ENCODE measurements around the gene G3BP1. TPM values are rescaled to one million over a fixed set of nuclear protein-coding genes. Genes with fewer than 3 reads are reported as not detected.

The G3BP1 gene
- total RNA-seq, 4 donors from 2014 or later = 111 to 116 (median 113) TPM

- TF ChIP-seq, protein P1, sequence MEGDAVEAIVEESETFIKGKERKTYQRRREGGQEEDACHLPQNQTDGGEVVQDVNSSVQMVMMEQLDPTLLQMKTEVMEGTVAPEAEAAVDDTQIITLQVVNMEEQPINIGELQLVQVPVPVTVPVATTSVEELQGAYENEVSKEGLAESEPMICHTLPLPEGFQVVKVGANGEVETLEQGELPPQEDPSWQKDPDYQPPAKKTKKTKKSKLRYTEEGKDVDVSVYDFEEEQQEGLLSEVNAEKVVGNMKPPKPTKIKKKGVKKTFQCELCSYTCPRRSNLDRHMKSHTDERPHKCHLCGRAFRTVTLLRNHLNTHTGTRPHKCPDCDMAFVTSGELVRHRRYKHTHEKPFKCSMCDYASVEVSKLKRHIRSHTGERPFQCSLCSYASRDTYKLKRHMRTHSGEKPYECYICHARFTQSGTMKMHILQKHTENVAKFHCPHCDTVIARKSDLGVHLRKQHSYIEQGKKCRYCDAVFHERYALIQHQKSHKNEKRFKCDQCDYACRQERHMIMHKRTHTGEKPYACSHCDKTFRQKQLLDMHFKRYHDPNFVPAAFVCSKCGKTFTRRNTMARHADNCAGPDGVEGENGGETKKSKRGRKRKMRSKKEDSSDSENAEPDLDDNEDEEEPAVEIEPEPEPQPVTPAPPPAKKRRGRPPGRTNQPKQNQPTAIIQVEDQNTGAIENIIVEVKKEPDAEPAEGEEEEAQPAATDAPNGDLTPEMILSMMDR (IDR thresholded peaks at IDR 0.05) = no peak
- peaks cover 15% of the 10 kb centered on the region for H3K4me1 ChIP-seq
- H3K9me3 ChIP-seq = no peaks in the 10 kb centered on the region
- H3K36me3 ChIP-seq = peaks cover 16% of the 10 kb centered on the region
- H3K4me3 ChIP-seq = no peak overlapping the region
- DNase-seq (ENCODE audit: low spot score in 2 of 2) = no peak
- WGBS = 74% methylated on average over 3 of the region's 3 CpGs
- no peaks in the 10 kb centered on the region for H3K27me3 ChIP-seq
- H3K27ac ChIP-seq = no peak overlapping the region
These were observed 12.4 kb downstream of the G3BP1 start for GRCh38 chr5:151784141-151784540.

DNA sequence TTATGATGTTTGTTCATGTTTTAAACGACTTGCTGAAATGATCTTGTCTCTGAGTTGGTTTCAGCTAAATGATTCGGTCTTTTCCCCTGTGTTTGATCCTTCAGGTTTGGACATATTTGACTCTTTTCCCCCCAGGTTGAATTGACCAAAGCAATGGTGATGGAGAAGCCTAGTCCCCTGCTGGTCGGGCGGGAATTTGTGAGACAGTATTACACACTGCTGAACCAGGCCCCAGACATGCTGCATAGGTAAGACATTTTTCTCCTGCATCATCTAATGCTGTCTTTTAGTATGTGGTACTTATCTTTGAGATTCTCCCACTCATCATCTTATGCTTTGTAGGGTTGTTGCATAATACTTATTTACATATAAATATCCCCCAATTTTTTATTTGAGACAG is 14.7 kb downstream of the G3BP1 start:
- peaks cover 12% of the 10 kb centered on the region for H3K4me1 ChIP-seq
- 77% methylated on average over 4 of the region's 4 CpGs for WGBS
- H3K27ac ChIP-seq = no peak overlapping the region
- no peaks in the 10 kb centered on the region for H3K27me3 ChIP-seq
- TF ChIP-seq POLR2A (IDR thresholded peaks at IDR 0.05) (no peak), POLR2AphosphoS5 (IDR thresholded peaks at IDR 0.05) (no peak), EP300 (IDR thresholded peaks at IDR 0.05) (no peak)
- TF ChIP-seq, protein P1 (IDR thresholded peaks at IDR 0.05) = no peak
- peaks cover 38% of the 10 kb centered on the region for H3K36me3 ChIP-seq
- no peaks in the 10 kb centered on the region for H3K9me3 ChIP-seq
- no peak for DNase-seq (ENCODE audit: low spot score in 2 of 2)
- H3K4me3 ChIP-seq = no peak overlapping the region

DNA sequence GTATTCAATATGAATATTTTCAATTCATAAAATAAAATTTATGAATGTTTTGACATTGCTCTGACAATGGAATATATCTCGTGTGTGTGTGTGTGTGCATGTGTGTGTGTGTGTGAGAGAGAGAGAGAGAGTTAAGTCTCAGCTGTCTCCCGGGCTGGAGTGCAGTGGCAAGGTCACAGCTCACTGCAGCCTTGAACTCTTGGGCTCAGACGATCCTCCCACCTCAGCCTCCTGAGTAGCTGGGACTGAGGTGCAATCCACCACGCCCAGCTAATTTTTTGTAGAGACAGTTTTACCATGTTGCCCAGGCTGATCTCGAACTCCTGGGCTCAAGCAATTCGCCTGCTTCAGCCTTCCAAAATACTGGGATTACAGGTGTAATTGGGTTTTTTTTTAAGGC is 16.1 kb downstream of the G3BP1 start:
- H3K36me3 ChIP-seq = peaks cover 52% of the 10 kb centered on the region
- 82% methylated on average over 6 of the region's 6 CpGs for WGBS
- no peaks in the 10 kb centered on the region for H3K27me3 ChIP-seq
- DNase-seq (ENCODE audit: low spot score in 2 of 2) = no peak
- no peak overlapping the region for H3K27ac ChIP-seq
- no peaks in the 10 kb centered on the region for H3K9me3 ChIP-seq
- no peak overlapping the region for H3K4me3 ChIP-seq
- TF ChIP-seq POLR2A (IDR thresholded peaks at IDR 0.05) = no peak
- no peak for TF ChIP-seq POLR2AphosphoS5 (IDR thresholded peaks at IDR 0.05)
- TF ChIP-seq EP300 (IDR thresholded peaks at IDR 0.05) = no peak
- TF ChIP-seq, protein P1 (IDR thresholded peaks at IDR 0.05) = no peak
- peaks cover 12% of the 10 kb centered on the region for H3K4me1 ChIP-seq

DNA sequence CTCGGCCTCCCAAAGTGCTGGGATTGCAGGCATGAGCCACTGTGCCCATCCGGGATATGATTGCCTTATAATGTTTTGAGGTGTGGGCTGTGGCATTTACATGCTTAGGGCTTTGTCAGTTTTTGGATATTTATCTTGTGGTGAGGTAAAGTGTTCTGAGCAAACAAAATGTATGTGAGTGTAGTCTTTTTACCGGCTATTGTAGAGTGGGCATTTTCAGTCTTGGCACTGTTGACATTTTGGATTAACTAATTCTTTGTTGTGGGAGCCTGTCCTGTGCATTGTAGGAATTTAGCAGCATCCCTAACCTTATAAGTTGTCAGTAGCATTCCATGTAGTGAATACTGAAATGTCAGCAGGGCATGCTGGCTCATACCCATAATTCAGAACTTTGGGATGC is 21.6 kb downstream of the G3BP1 start:
- TF ChIP-seq POLR2A (IDR thresholded peaks at IDR 0.05) = no peak
- TF ChIP-seq POLR2AphosphoS5 (IDR thresholded peaks at IDR 0.05) = no peak
- TF ChIP-seq EP300 (IDR thresholded peaks at IDR 0.05) = no peak
- no peak overlapping the region for H3K4me3 ChIP-seq
- H3K27ac ChIP-seq = no peak overlapping the region
- DNase-seq (ENCODE audit: low spot score in 2 of 2) = no peak
- WGBS = 98% methylated on average over 3 of the region's 3 CpGs
- no peaks in the 10 kb centered on the region for H3K27me3 ChIP-seq
- H3K4me1 ChIP-seq = no peaks in the 10 kb centered on the region
- H3K9me3 ChIP-seq = no peaks in the 10 kb centered on the region
- peaks cover 91% of the 10 kb centered on the region for H3K36me3 ChIP-seq

DNA sequence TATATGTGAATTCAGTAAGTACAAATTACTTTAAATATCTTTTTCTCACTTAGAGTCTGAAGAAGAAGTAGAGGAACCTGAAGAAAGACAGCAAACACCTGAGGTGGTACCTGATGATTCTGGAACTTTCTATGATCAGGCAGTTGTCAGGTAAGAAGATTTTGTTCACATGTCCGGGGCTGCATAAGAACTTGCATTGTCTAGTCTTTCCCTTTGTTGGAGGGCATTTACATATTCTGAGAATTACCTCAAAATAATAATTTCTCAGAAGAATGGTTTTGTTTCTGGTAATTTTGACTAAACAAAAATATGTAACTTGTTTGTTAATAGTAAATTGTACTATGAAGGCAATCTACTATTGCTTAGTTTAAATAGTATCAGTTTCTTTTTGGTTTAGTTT is 23.7 kb downstream of the G3BP1 start:
- TF ChIP-seq EP300 (IDR thresholded peaks at IDR 0.05) = no peak
- TF ChIP-seq POLR2AphosphoS5 (IDR thresholded peaks at IDR 0.05) = no peak
- TF ChIP-seq, protein P1 (IDR thresholded peaks at IDR 0.05) = no peak
- no peak for TF ChIP-seq POLR2A (IDR thresholded peaks at IDR 0.05)
- no peak for DNase-seq (ENCODE audit: low spot score in 2 of 2)
- Histone ChIP-seq H3K27ac (no peak overlapping the region), H3K4me3 (no peak overlapping the region), H3K4me1 (no peaks in the 10 kb centered on the region), H3K27me3 (no peaks in the 10 kb centered on the region), H3K36me3 (peaks cover 90% of the 10 kb centered on the region), H3K9me3 (no peaks in the 10 kb centered on the region)
- WGBS = 89% methylated on average over 1 of the region's 1 CpG

DNA sequence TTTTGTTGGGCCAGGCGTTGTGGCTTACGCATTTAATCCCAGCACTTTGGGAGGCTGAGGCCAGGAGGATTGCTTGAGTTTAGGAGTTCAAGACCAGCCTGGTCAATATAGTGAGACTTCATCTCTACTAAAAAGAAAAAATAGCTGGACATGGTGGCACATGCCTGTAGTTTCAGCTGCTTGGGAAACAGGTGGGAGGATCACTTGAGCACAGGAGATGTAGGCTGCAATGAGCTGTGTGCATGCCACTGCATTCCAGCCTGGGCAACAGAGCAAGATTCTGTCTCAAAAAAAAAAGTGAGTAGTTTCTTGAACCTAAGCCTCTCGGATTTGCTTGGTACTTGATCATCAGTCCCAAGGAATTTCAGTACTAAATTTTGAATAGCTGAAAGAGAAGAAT is 26.9 kb downstream of the G3BP1 start:
- Histone ChIP-seq H3K4me3 (no peak overlapping the region), H3K36me3 (peaks cover 92% of the 10 kb centered on the region), H3K27ac (no peak overlapping the region), H3K9me3 (no peaks in the 10 kb centered on the region), H3K27me3 (no peaks in the 10 kb centered on the region), H3K4me1 (no peaks in the 10 kb centered on the region)
- TF ChIP-seq POLR2A (IDR thresholded peaks at IDR 0.05) (no peak), POLR2AphosphoS5 (IDR thresholded peaks at IDR 0.05) (no peak), EP300 (IDR thresholded peaks at IDR 0.05) (no peak)
- TF ChIP-seq, protein P1 (IDR thresholded peaks at IDR 0.05) = no peak
- DNase-seq (ENCODE audit: low spot score in 2 of 2) = no peak
- 89% methylated on average over 3 of the region's 3 CpGs for WGBS
